GM12892 (cell line): ENCODE measurements around the gene SMAD9.

Source experiments
- POLR2A ChIP-seq: IDR thresholded peaks from 2 replicates; pipeline ENCODE4 v1.6.1; 2011; ENCODE audit warnings: low read depth, low read length, control low read depth
- POLR2AphosphoS5 ChIP-seq: IDR thresholded peaks from 2 replicates; pipeline ENCODE4 v1.6.1; 2011; ENCODE audit warnings: low read depth, low read length, control low read depth
- TAF1 ChIP-seq: IDR thresholded peaks from 2 replicates; pipeline ENCODE4 v1.6.1; 2011; ENCODE audit warnings: low read depth, mild to moderate bottlenecking, control low read depth, low read length, borderline replicate concordance

- TF ChIP-seq POLR2AphosphoS5 = no peak
- TF ChIP-seq POLR2A = no peak
- no peak for TF ChIP-seq TAF1
Observed at GRCh38 chr13:36913463-36913862, 6.6 kb downstream of the SMAD9 start.
